ENCODE data around the gene TEKTIP1.

The TEKTIP1 gene

GRCh38 chr19:3585301-3586126 lies 46.5 kb downstream of the TEKTIP1 start, which contains the start of gene GIPC3:
TSS of gene GIPC3 (plus strand) at chr19:3585478. CDS start at chr19:3585598, 120 bp downstream.
- no peak for TF ChIP-seq JUND (IDR thresholded peaks at IDR 0.05; ENCODE audit: low read depth)
- DNase-seq (ENCODE audit: low read depth in 1 of 2, low spot score in 1 of 2): no peak
- in situ Hi-C loops (cut with HindIII; ENCODE audit: low pct_unique_long_range_greater_than_20kb, low sequenced_read_pairs): no loop called here

DNA sequence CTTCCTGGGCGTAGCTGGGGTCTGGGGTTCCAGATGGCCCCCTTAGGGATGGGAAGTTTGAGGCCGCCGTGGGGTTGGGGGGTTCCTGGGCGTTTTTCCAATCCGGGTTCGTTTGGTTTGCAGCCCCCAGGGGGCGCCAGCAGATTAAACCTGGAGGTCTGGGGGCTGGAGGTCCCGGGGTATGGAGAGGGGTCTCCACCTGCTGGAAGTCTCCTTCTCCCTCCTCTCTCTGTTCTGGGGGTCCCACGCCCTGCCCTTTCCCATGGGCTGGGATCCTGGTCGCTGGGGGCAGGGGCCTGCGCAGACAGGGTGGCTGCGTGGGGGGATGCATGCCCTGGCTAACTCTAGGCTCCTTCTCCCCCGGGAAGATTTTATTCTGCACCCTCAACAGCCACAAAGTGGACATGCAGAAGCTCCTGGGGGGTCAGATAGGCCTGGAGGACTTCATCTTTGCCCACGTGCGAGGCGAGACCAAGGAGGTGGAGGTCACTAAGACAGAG lies 47.2 kb downstream of the TEKTIP1 start:
- no peak for TF ChIP-seq JUND (IDR thresholded peaks at IDR 0.05; ENCODE audit: low read depth)
- no peak for DNase-seq (ENCODE audit: low read depth in 1 of 2, low spot score in 1 of 2)
- in situ Hi-C loops (cut with HindIII; ENCODE audit: low pct_unique_long_range_greater_than_20kb, low sequenced_read_pairs): no loop called here

- TF ChIP-seq JUND (IDR thresholded peaks at IDR 0.05; ENCODE audit: low read depth): no peak
- no peak for DNase-seq (ENCODE audit: low read depth in 1 of 2, low spot score in 1 of 2)
- in situ Hi-C loops (cut with HindIII; ENCODE audit: low pct_unique_long_range_greater_than_20kb, low sequenced_read_pairs): no loop called here
Measured at GRCh38 chr19:3586707-3587346, 47.9 kb downstream of the TEKTIP1 start.

GRCh38 chr19:3589439-3589838 lies 50.5 kb downstream of the TEKTIP1 start:
- in situ Hi-C loops (cut with HindIII; ENCODE audit: low pct_unique_long_range_greater_than_20kb, low sequenced_read_pairs): no loop called here
- no peak for DNase-seq (ENCODE audit: low read depth in 1 of 2, low spot score in 1 of 2)
- TF ChIP-seq JUND (IDR thresholded peaks at IDR 0.05; ENCODE audit: low read depth): no peak

DNA sequence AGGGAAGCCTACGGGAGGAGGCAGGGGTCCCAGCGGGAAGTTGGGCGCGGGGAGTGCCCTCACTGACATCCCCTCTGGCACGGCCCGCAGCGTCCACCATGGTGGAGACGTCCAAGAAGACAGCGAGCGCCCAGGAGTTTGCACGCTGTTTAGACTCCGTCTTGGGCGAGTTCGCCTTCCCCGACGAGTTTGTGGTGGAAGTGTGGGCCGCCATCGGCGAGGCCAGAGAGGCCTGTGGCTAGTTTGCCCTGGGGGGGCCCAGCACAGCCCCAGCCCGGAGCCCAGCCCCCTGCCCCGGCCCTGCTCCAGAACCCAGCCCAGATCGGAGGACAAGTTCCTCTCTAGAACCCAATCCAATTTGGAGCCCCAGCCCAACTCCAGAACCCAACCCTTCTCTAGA lies 51.0 kb downstream of the TEKTIP1 start:
- no peak for TF ChIP-seq JUND (IDR thresholded peaks at IDR 0.05; ENCODE audit: low read depth)
- in situ Hi-C loops (cut with HindIII; ENCODE audit: low pct_unique_long_range_greater_than_20kb, low sequenced_read_pairs): no loop called here
- DNase-seq (ENCODE audit: low read depth in 1 of 2, low spot score in 1 of 2): no peak

- TF ChIP-seq JUND (IDR thresholded peaks at IDR 0.05; ENCODE audit: low read depth): no peak
- in situ Hi-C loops (cut with HindIII; ENCODE audit: low pct_unique_long_range_greater_than_20kb, low sequenced_read_pairs): no loop called here
- no peak for DNase-seq (ENCODE audit: low read depth in 1 of 2, low spot score in 1 of 2)
Measured at GRCh38 chr19:3590991-3591659, 52.2 kb downstream of the TEKTIP1 start.

DNA sequence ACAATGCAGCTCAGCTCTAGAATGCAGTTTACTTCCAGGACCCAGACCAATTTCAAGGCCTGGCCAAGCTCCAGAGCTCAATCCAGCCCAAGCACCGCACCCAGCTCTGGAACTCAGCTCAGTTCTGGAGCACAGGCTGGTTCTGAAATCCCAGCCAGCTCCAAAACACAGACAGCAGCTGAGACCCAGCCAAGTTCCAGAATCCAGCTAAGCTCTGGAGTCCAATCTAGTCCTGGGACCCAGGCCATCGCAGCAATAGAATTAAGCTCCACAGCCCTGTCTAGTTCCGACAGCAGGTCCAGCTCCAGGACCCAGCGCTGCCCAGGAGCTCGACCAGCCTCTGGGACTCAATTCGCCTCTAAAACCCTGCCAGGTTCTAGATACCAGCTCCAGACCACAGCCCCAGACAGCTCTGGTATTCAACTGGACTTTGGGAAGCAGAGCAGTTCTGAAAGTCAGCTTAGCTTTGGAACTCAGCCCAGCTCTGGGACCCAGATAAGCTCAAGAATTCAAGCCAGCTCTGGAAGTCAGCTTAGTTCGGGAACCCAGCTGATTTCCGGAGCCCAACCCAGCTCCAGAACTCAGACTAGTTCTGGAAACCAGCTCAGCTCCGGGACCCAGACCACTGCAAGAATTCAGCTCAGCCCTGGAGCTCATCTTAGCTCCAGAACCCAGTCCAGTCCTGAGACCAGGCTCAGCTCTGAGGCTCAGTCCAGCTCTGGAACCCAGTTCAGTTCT lies 53.1 kb downstream of the TEKTIP1 start:
- DNase-seq (ENCODE audit: low read depth in 1 of 2, low spot score in 1 of 2): no peak
- in situ Hi-C loops (cut with HindIII; ENCODE audit: low pct_unique_long_range_greater_than_20kb, low sequenced_read_pairs): no loop called here
- no peak for TF ChIP-seq JUND (IDR thresholded peaks at IDR 0.05; ENCODE audit: low read depth)

- no peak for TF ChIP-seq JUND (IDR thresholded peaks at IDR 0.05; ENCODE audit: low read depth)
- in situ Hi-C loops (cut with HindIII; ENCODE audit: low pct_unique_long_range_greater_than_20kb, low sequenced_read_pairs): no loop called here
- DNase-seq (ENCODE audit: low read depth in 1 of 2, low spot score in 1 of 2): no peak
Measured at GRCh38 chr19:3593156-3593555, 54.2 kb downstream of the TEKTIP1 start.
